HG03196 (cell line): ENCODE data around the gene KRT77.

ENCODE experiments used
- ATAC-seq: cut with Tn5 transposase; IDR thresholded peaks from one replicate; pipeline ENCODE4 v1.9.1; 2021; ENCODE audit not compliant: unreplicated experiment

Gene KRT77

GRCh38 chr12:52659395-52659794, 43.9 kb downstream of the KRT77 start:
- no peak for ATAC-seq

- no peak for ATAC-seq
These were observed 45.1 kb downstream of the KRT77 start for GRCh38 chr12:52658196-52658595.

- ATAC-seq: no peak
These were observed 45.9 kb downstream of the KRT77 start for GRCh38 chr12:52657250-52657902.

GRCh38 chr12:52656616-52657015, 46.7 kb downstream of the KRT77 start:
- no peak for ATAC-seq

- no peak for ATAC-seq
These were observed 47.6 kb downstream of the KRT77 start for GRCh38 chr12:52655720-52656124.

- no peak for ATAC-seq
These were observed 48.1 kb downstream of the KRT77 start for GRCh38 chr12:52655251-52655650.

- no peak for ATAC-seq
These were observed 51.5 kb downstream of the KRT77 start, which contains the start of gene KRT2 for GRCh38 chr12:52651726-52652261. Gene KRT2, minus strand, starts transcription at chr12:52652211. Its CDS starts 69 bp downstream, at chr12:52652142.

- no peak for ATAC-seq
These were observed 52.7 kb downstream of the KRT77 start for GRCh38 chr12:52650520-52651081.

GRCh38 chr12:52649066-52649465, 54.3 kb downstream of the KRT77 start:
- no peak for ATAC-seq

- no peak for ATAC-seq
These were observed 55.2 kb downstream of the KRT77 start for GRCh38 chr12:52648012-52648550.

GRCh38 chr12:52647601-52648000, 55.7 kb downstream of the KRT77 start:
- no peak for ATAC-seq

- ATAC-seq: no peak
These were observed 56.7 kb downstream of the KRT77 start for GRCh38 chr12:52646613-52647012.

GRCh38 chr12:52645982-52646381, 57.3 kb downstream of the KRT77 start:
- no peak for ATAC-seq

- no peak for ATAC-seq
These were observed 58.1 kb downstream of the KRT77 start for GRCh38 chr12:52645120-52645761.

- ATAC-seq: no peak
These were observed 59.3 kb downstream of the KRT77 start for GRCh38 chr12:52644078-52644415.

- no peak for ATAC-seq
These were observed 59.9 kb downstream of the KRT77 start for GRCh38 chr12:52643233-52644077.

GRCh38 chr12:52641468-52641867, 61.9 kb downstream of the KRT77 start:
- ATAC-seq: no peak
